Prostate gland (tissue), 2 donors: ENCODE measurements around the gene MMRN1.

Experiments used
- CTCF ChIP-seq, 4 experiments: fragments of 200-600 bp in 2 of 4; fragments of 450-650 bp in 2 of 4; sonication (generic) in 2 of 4; IDR thresholded peaks; 1 replicate in 3 of 4; 2 replicates in 1 of 4; pipeline ENCODE4 v1.5.1; 2016 to 2019; ENCODE audit warnings: antibody characterized with exemption in 4 of 4, mild to moderate bottlenecking in 2 of 4, moderate library complexity in 2 of 4
- POLR2A ChIP-seq: fragments of 450-650 bp; IDR thresholded peaks from one replicate; pipeline ENCODE4 v1.6.1; 2016; ENCODE audit warnings: antibody characterized with exemption, mild to moderate bottlenecking
- POLR2AphosphoS5 ChIP-seq: sonication (generic); formaldehyde crosslinking; IDR thresholded peaks from one replicate; pipeline ENCODE4 v1.6.1; 2017; ENCODE audit warnings: antibody characterized with exemption

DNA sequence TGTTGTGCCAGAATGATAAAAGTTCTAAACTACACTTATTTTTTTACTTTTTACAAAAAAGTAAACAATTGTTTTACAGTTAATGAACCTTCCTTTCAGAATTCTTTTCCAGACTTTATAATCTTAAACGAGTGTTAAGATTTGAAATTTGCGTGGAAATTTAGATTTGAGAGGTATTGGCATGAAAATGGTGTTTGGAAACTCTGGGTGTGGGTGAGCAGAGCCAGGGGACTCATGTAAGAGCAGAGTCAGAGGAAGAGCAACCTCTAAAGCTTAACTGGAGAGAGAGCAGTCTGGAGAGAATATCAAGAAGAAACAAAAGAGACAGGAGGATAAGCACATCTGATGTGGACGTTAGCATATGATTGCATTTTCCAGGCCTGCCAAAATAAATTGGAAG lies 48.2 kb downstream of the MMRN1 start:
- TF ChIP-seq CTCF (IDR thresholded peaks at IDR 0.05) (no peak), POLR2A (no peak), POLR2AphosphoS5 (no peak)
